Endothelial cell of hepatic sinusoid (primary cell): ENCODE data around the gene DNAJC22.
"Not testable (repeated sequence)": the region's sequence is repeated elsewhere in the genome, so short reads cannot be mapped to it uniquely, and the experiment has no call there.

ENCODE experiments used
- in situ Hi-C: cut with HindIII; loops from 2 replicates; pipeline ENCODE4 v1.10.0; 2017; ENCODE audit warnings: low sequenced_read_pairs

The DNAJC22 gene

GRCh38 chr12:49330631-49331379 lies 15.9 kb upstream of the DNAJC22 start:
- in situ Hi-C loops, result no loop called here

GRCh38 chr12:49331380-49332222 lies 15.1 kb upstream of the DNAJC22 start:
- in situ Hi-C loops, result no loop called here

- in situ Hi-C loops, result no loop called here
Measured at GRCh38 chr12:49332441-49332861, 14.2 kb upstream of the DNAJC22 start.

GRCh38 chr12:49332891-49333371 lies 13.8 kb upstream of the DNAJC22 start:
- in situ Hi-C loops, result no loop called here

GRCh38 chr12:49333778-49334177 lies 12.9 kb upstream of the DNAJC22 start:
- in situ Hi-C loops, result not testable (repeated sequence)

GRCh38 chr12:49334226-49334625 lies 12.5 kb upstream of the DNAJC22 start:
- in situ Hi-C loops, result no loop called here

GRCh38 chr12:49334681-49335080 lies 12.0 kb upstream of the DNAJC22 start:
- in situ Hi-C loops, result no loop called here

- in situ Hi-C loops, result no loop called here
Measured at GRCh38 chr12:49335118-49335954, 11.4 kb upstream of the DNAJC22 start.

- in situ Hi-C loops, result no loop called here
Measured at GRCh38 chr12:49335955-49336644, 10.6 kb upstream of the DNAJC22 start.

- in situ Hi-C loops, result no loop called here
Measured at GRCh38 chr12:49336645-49337584, 9.8 kb upstream of the DNAJC22 start, which contains the start of gene C1QL4. C1QL4 (minus strand) TSS chr12:49337188; CDS start chr12:49336477, 711 bp downstream.

GRCh38 chr12:49338830-49339463 lies 7.7 kb upstream of the DNAJC22 start:
- in situ Hi-C loops, result no loop called here

GRCh38 chr12:49339464-49339861 lies 7.2 kb upstream of the DNAJC22 start:
- in situ Hi-C loops, result no loop called here

GRCh38 chr12:49340095-49340870 lies 6.4 kb upstream of the DNAJC22 start:
- in situ Hi-C loops, result loop anchor here (10.0 kb wide), 1 partner anchor 275 kb away; the partner anchor contains the start of genes KMT2D and RHEBL1

GRCh38 chr12:49340971-49341776 lies 5.5 kb upstream of the DNAJC22 start:
- in situ Hi-C loops, result loop anchor here (10.0 kb wide), 1 partner anchor 276 kb away; the partner anchor contains the start of genes KMT2D and RHEBL1

- in situ Hi-C loops, result loop anchor here (10.0 kb wide), 1 partner anchor 277 kb away; the partner anchor contains the start of genes KMT2D and RHEBL1
Measured at GRCh38 chr12:49341777-49342065, 5.0 kb upstream of the DNAJC22 start.

GRCh38 chr12:49342066-49342913 lies 4.4 kb upstream of the DNAJC22 start:
- in situ Hi-C loops, result loop anchor here (10.0 kb wide), 1 partner anchor 277 kb away; the partner anchor contains the start of genes KMT2D and RHEBL1
